WTC11 (cell line): Measurements from ENCODE around the gene ALG1L2. TPM values are rescaled to one million over a fixed set of nuclear protein-coding genes. Genes with fewer than 3 reads are reported as not detected.
"Not testable (repeated sequence)": the region's sequence is repeated elsewhere in the genome, so short reads cannot be mapped to it uniquely, and the experiment has no call there.

Source experiments
- ATAC-seq: fragments of 200-7000 bp; cut with Tn5 transposase; 2 replicates; pipeline ENCODE4 v1.10.0; 2021; ENCODE audit warnings: mild to moderate bottlenecking, moderate library complexity
- CTCF ChIA-PET: fragments of 300-600 bp; sonication (Branson Sonifier 250); formaldehyde crosslinking; loops from one replicate; lab custom pipeline; 2021; ENCODE audit warnings: antibody characterized with exemption; lab: Charles Lee
- POLR2A ChIA-PET: fragments of 350-600 bp; sonication (Branson Sonifier 250); formaldehyde crosslinking; loops from one replicate; lab custom pipeline; 2021; ENCODE audit warnings: antibody characterized with exemption; lab: Charles Lee
- DNase-seq: peaks from one replicate; pipeline ENCODE4 v3.0.0; 2021; ENCODE audit warnings: low spot score
- H3K27ac Mint-ChIP-seq: 2 replicates; pipeline ENCODE4 v1.8.0; 2021; ENCODE audit warnings: mixed read lengths
- H3K27me3 Mint-ChIP-seq: 2 replicates; pipeline ENCODE4 v1.8.0; 2021; ENCODE audit warnings: low read depth, mild to moderate bottlenecking, moderate library complexity, mixed read lengths
- H3K36me3 Mint-ChIP-seq: 2 replicates; pipeline ENCODE4 v1.8.0; 2021; ENCODE audit warnings: mixed read lengths
- H3K4me1 Mint-ChIP-seq: 2 replicates; pipeline ENCODE4 v1.8.0; 2022; ENCODE audit warnings: mixed read lengths
- H3K4me3 Mint-ChIP-seq: 2 replicates; pipeline ENCODE4 v1.8.0; 2021; ENCODE audit warnings: mild to moderate bottlenecking, moderate library complexity, mixed read lengths
- H3K9me3 Mint-ChIP-seq: 2 replicates; pipeline ENCODE4 v1.8.0; 2021; ENCODE audit warnings: mixed read lengths
- total RNA-seq: library from RNA; stranded (reverse); gene quantifications from 3 replicates; pipeline ENCODE4 v1.2.3, GENCODE V29; 2021
- TF ChIP-seq, protein P1 (sequence below): fragments of 200-600 bp; IDR thresholded peaks from 2 replicates; pipeline ENCODE4 v1.8.0; 2022; ENCODE audit warnings: antibody characterized with exemption

ALG1L2 gene
- total RNA-seq, 1 experiment from 2014 or later = 2.1 TPM

GRCh38 chr3:130143648-130144327, 62.2 kb downstream of the ALG1L2 start:
- H3K4me1 Mint-ChIP-seq = peaks cover 30% of the 10 kb centered on the region
- H3K9me3 Mint-ChIP-seq, POLR2A ChIA-PET, H3K4me3 Mint-ChIP-seq, DNase-seq, H3K27me3 Mint-ChIP-seq, ATAC-seq, H3K27ac Mint-ChIP-seq, H3K36me3 Mint-ChIP-seq: not testable (repeated sequence)
- TF ChIP-seq, protein P1, sequence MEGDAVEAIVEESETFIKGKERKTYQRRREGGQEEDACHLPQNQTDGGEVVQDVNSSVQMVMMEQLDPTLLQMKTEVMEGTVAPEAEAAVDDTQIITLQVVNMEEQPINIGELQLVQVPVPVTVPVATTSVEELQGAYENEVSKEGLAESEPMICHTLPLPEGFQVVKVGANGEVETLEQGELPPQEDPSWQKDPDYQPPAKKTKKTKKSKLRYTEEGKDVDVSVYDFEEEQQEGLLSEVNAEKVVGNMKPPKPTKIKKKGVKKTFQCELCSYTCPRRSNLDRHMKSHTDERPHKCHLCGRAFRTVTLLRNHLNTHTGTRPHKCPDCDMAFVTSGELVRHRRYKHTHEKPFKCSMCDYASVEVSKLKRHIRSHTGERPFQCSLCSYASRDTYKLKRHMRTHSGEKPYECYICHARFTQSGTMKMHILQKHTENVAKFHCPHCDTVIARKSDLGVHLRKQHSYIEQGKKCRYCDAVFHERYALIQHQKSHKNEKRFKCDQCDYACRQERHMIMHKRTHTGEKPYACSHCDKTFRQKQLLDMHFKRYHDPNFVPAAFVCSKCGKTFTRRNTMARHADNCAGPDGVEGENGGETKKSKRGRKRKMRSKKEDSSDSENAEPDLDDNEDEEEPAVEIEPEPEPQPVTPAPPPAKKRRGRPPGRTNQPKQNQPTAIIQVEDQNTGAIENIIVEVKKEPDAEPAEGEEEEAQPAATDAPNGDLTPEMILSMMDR = peak; percentile 26; the same call in 1 of the 2 replicates
- CTCF ChIA-PET = interaction anchor here (1.0 to 1.3 kb wide), 2 partner anchors 132 to 202 kb away, joined by 3 to 4 read pairs; no protein-coding TSS in a partner anchor

DNA sequence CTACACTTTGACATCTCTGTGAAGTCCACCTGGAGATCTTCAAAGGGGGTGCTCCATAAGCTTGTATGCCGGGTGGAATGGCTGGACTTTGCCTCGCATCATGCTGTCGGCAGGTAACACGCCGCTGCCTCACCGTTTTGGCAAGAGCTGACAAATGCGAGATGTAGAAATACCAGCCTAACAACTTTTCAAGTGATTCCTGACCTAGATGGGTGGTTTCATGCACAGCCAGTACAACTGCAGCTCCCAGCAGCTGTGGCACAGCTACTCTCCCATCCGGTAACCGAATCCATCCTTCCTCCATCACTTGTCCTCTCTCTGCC, 62.7 kb downstream of the ALG1L2 start:
- H3K36me3 Mint-ChIP-seq, H3K27me3 Mint-ChIP-seq, H3K27ac Mint-ChIP-seq, DNase-seq, POLR2A ChIA-PET, H3K9me3 Mint-ChIP-seq, H3K4me3 Mint-ChIP-seq, ATAC-seq: not testable (repeated sequence)
- CTCF ChIA-PET = interaction anchor here (1.0 to 1.3 kb wide), 2 partner anchors 132 to 202 kb away, joined by 3 to 4 read pairs; no protein-coding TSS in a partner anchor
- peaks cover 26% of the 10 kb centered on the region for H3K4me1 Mint-ChIP-seq

GRCh38 chr3:130145456-130145855, 63.8 kb downstream of the ALG1L2 start:
- H3K27ac Mint-ChIP-seq, H3K27me3 Mint-ChIP-seq, CTCF ChIA-PET, DNase-seq, POLR2A ChIA-PET, ATAC-seq, H3K4me3 Mint-ChIP-seq: not testable (repeated sequence)
- Mint-ChIP-seq H3K9me3 (peaks cover 19% of the 10 kb centered on the region), H3K36me3 (peaks cover 17% of the 10 kb centered on the region), H3K4me1 (peaks cover 14% of the 10 kb centered on the region)

GRCh38 chr3:130146465-130146864, 64.8 kb downstream of the ALG1L2 start:
- H3K27me3 Mint-ChIP-seq, DNase-seq, H3K4me3 Mint-ChIP-seq, H3K4me1 Mint-ChIP-seq, H3K27ac Mint-ChIP-seq, ATAC-seq, CTCF ChIA-PET, POLR2A ChIA-PET: not testable (repeated sequence)
- H3K9me3 Mint-ChIP-seq = peaks cover 29% of the 10 kb centered on the region
- H3K36me3 Mint-ChIP-seq = peaks cover 27% of the 10 kb centered on the region

Other genes starting within 250 kb of the ALG1L2 start
- 20.6 to 29.3 TPM (median 23.6 TPM) in 3 replicates for gene TMCC1, start 188.1 kb upstream of the ALG1L2 start, total RNA-seq
- gene TRH, start 107.1 kb upstream of the ALG1L2 start, total RNA-seq = 0.16 to 0.27 TPM (median 0.22 TPM) in 3 replicates